ENCODE results near the gene SPAG8.

The SPAG8 gene

DNA sequence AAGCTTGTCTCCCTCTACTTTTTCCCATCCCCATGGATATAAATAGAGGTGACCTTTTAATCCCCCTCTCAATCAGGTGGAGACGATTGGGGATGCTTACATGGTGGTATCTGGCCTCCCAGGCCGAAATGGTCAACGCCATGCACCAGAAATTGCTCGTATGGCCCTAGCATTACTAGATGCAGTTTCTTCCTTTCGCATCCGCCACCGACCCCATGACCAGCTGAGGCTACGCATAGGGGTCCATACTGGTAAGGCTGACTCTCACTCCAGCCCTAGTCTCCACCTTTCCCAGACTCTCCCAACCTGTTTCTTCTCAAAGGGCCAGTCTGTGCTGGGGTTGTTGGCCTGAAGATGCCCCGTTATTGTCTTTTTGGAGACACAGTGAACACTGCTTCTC is 3.6 kb downstream of the SPAG8 start:
- no peak for DNase-seq

DNA sequence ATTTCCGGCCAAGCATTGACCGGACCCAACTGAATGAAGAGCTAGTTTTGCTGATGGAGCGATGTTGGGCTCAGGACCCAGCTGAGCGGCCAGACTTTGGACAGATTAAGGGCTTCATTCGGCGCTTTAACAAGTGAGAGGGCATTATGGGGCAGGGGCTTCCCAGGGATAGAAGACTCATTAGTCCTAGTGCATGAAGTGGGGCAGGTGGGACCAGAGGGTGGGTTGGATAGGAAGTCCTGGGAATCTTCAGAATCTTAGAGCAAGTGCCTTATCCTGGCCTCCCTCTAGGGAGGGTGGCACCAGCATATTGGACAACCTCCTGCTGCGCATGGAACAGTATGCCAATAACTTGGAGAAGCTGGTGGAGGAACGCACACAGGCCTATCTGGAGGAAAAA is 6.0 kb downstream of the SPAG8 start:
- no peak for DNase-seq

DNA sequence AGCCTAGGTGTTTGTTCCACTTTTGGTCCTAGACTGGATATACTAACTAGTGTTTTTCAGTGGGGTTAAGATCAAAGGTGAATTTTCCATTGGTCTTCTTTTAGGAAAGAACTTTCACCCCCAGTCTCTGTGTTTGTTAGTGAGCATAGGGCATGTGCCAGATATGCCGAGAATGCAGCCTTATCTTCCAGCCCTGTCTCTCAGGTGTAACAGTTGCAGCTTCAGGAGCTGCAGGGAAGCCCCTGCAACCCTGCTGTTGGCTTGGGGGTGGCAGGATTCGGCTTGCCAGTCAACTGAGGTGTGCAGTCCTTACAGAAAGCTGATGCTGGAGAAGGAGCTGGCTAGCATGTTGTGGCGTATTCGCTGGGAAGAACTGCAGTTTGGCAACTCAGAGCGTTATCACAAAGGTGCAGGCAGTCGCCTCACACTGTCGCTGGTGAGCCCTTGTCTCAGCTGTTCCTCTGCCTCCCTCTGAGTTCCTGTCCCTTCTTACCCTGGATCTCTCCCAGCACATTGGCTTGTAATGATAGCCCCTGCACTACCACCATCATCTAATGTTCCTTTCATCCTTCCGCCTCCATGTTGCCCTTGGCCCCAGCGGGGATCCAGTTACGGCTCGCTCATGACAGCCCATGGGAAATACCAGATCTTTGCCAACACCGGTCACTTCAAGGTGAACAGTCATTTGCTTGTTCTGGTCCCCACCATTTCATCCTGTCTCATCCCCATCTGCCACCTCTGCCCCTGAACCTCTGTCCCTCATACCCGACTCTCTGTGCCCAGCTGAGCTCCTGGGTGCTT is 10.5 kb downstream of the SPAG8 start:
- no peak for DNase-seq

DNA sequence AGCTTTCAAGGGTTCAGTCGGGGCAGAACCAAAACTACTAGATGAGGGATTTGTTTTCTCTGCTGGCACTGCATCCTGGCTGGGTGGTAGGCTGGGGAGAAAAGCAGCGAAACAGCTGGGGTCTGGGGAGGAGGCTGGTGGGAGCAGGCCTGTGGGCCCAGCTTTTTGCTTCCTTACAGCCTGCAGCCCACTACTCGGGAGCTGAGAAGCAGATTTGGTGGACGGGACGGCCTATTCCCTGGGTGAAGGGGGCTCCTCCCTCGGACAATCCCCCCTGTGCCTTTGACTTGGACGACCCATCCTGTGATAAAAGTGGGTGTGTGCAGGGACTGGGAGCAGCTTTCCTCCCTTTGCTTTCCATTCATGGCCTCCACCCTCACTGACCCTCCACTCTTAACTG is 11.5 kb downstream of the SPAG8 start:
- no peak for DNase-seq

DNA sequence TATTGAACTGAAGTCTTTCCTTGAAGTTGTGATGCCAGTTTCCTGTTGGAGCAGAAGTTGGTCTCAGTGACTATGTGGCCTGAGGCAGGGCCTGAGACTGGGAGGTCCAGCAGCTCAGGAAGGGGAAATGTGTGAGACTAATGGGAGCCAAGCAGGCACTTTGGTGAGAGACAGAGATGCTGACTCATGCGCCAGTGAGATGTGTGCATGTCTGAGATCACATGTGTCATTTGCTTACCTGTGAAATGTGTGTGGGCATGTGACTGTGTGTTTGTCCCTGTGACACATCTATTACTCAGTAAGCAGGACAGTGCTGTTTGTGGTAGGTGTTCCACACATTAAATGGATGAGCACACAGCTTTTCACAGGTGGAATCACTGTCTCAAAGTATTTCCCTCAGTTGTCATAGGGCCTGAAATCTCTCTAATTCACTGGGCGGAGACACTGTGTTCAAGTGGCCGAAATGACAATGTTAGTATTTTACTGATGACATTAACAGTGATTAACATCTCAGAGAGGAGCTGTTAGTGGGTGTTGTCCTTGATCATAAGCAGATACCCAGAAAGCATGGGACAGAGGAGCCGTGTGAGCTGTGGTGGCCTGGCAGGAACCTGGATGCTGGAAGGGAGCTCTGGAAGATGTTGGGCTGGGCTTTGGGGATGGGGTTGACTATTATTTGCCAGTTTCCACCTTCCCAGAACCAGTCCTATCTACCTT is 13.2 kb downstream of the SPAG8 start:
- no peak for DNase-seq

DNA sequence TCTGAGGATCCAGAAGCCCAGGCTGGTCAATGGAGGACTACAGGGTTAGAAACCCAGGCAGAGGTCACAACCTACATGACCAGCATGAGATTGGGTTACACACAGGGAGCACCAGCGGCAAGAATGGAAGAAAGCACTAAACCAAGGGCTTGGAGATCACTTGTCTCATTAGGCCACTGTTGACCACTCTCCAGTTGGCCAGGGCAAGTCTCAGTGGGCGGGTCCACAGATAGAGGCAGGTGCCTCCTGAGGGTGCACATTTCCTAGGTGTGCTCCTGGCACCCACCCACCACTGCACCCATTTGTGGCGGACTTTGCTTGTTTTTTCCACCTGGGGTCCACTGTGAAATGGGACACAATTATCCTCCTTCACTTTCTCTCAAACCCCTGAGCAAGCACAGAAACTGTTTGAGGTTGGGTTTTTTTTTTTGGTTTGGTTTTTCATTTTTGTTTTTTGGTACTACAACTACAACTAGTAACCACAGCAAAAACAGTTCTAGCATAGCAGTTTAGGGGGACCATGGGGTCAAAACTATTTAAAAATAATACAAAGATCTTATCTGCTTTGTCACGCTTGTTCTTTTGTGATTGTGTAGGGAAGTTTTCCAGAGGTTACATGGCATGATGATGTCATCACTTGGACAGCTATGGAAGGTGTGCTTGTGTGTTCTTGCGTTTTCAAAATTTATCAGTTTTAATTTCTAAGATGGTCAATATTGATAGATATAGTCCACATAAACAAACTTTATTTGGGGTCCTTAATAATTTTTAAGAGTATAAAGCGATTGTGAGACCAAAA is 14.6 kb downstream of the SPAG8 start:
- DNase-seq, result no peak

DNA sequence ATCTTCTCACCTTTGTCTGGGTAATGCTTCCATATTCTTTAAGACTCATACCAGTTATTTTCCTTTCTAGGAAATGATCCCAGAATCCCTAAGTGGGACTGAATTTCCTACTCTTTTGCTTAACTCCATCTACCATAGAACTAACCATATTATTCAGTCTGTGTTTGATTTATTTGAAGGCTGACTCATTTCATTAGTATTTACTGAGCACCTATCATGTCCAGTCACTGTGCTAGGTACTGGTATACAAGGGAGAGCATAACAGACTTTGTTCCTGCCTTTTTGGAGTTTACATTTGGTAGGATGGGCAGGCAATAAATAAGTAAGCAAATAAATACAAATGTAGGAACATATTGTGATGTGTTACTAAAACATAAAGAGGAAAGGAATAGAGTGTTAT is 16.4 kb downstream of the SPAG8 start:
- no peak for DNase-seq

DNA sequence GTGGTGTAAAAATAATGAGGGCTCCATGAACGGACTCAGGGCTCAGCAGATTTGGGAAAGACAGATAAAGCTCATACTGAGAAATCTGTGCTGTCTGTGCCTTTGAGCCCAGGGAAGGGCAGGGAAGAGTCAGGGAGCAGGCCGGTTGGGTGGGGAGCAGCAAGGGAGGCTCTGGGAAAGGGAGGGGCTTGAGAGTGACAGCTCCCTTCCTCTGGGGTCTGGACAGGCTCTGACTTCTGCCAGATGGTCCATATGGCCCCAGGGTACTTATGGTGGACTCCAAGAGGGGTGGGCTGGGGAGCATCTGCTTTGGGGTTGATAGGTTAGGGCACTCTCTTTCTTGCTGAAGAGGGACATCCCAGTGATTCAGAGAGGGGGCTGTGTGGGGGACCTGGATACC is 18.6 kb downstream of the SPAG8 start:
- no peak for DNase-seq

DNA sequence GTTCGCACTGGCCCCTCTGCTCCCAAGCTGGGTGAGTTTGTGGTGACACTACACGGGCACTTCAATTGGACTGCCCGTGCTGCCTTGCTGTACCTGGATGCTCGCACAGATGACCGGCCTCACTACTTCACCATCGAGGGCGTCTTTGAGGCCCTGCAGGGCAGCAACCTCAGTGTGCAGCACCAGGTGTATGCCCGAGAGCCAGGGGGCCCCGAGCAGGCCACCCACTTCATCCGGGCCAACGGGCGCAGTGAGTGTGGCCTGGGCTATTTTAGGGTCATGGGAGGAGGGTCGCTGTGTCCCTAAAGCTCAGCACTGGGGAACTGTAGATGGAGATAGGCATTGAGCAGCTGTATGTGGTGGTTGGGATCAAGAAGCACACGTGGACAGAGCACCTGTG is 19.2 kb downstream of the SPAG8 start:
- DNase-seq, result no peak

DNA sequence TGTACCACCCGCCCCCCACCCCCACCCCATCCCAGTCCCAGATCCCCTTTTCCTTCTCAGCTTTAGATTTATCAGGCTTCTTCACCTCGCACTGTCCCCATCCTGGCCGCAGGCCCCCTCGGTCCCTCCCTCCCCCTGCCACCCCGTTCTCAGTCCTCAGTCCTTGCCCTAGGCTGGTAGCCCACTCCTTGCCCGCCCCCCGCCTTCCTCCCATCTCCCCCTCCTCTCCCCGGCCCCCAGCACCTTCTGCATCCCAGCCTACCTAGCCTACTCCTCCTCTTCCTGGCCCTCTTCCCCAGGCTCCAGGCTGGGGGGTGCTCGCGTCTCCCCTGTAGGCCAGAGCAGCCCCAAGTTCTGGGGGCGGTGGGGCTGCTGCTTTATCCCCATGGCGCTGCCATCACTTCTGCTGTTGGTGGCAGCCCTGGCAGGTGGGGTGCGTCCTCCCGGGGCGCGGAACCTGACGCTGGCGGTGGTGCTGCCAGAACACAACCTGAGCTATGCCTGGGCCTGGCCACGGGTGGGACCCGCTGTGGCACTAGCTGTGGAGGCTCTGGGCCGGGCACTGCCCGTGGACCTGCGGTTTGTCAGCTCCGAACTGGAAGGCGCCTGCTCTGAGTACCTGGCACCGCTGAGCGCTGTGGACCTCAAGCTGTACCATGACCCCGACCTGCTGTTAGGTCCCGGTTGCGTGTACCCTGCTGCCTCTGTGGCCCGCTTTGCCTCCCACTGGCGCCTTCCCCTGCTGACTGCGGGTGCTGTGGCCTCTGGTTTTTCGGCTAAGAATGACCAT is 19.8 kb downstream of the SPAG8 start:
- no peak for DNase-seq

DNA sequence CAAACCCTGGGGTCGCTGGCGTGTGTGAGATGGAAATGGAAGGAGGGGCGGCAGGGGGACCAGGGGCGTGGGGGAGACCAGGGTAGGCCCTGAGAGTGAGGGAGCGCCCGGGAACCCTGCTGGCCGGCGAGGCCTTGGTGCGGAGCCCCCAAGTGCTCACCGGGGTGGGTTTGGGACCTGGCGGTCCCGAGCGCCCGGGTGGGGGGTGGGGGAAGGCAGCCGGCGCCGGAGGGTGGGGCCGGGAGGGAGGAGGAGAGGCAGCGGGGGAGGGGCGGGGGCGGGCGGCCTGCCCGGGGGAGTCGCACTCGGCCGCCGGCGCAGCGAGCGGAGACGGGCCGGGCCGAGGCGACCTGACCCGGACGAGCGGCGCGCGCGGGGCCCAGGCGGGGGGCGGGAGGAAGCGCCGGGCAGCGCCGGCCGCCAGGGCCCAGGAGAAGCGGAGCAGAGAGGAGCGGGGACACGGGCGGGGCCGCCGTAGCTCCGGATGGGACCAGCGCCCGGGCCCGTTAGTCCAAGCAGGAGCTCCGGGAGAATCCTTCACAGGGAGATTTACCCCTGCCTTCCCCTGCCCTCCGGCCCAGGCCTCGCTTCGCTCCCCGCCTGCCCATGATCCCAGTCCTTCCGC is 20.7 kb downstream of the SPAG8 start, which contains the start of gene NPR2:
NPR2 (plus strand) TSS at position 295 of the 625 bp plus-strand sequence. CDS start 818 bp downstream, outside the sequence.
- no peak for DNase-seq

DNA sequence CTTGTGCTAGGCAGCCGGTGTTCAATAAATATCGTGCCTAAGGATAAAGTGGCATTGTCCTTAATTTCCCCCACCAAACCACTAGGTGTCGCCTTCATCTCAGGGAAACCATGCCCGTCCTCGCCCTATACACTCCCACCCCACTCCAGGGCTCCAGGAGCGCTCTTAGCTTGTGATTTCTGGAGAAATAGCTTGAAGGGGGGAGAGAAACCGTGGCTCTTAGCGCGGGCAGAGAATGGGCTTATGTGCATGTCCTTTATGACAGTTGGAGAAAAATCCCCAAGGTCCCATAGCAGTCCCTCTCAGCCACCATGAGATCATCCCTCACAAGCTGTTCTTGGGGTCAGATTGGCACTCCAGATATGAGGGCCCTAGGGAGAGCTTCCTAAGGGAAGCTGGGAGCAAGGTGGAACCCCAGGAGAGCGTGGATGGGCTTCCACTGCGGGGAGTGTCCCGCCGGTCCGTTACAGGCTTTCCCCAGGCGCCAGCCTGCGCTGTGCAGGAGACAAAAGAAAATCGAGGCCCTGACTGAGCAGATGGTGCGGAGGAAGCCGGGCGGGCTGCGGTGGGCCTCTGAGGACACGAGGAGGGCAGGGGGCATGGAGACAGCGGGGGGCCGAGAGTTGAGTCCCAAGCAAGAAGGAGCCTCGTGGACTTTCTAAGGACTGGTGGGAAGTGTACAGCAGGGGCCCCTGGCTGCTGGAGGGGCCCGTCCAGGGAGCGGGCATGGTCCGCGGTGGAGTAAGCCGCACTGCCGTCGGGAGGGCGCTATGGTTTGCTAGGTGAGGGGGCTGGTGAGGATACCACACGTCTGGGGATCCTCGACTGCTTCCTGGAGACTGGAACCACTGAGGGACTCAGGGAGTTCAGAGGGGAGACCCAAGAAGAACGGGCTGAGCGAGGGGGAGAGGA is 21.4 kb downstream of the SPAG8 start:
- DNase-seq, result peak in 1 of 2 experiments; percentile 57

DNA sequence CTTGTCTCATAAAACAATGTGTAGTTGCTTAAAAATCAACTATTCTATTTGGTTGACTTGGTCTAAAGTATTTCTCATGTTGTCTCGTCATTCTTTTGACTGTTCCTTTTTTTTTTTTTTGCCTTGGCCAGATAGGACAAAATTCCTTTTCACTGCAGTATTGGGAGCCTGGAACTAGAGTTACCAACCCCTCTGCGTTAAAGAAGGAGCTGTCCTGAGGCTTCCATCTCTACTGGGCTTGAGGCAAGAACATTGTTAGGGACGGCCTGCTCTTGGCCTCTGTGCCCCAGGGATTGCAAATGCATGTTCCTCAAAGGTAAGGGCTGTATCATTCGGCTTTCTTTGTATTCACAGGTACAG is 22.1 kb downstream of the SPAG8 start:
- DNase-seq, result no peak

DNA sequence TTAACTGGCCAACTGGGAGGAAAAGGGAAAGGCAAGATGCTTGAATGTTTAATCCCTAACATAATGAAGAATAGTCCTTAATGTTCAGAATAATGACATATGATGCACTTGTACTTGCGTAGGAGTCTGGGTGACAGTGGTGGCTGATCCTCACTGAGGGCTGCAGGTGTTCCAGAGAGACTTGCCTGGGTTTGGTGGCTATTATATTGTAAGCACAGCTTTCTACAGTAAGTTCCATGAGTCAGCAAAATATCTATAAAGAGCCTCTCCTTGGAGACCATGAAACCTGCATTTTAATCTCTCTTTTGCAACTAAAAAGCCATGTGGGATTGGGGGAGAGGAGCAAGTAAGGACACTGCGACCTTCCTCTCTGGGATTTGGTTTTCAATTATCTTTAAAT is 22.5 kb downstream of the SPAG8 start:
- DNase-seq, result no peak

DNA sequence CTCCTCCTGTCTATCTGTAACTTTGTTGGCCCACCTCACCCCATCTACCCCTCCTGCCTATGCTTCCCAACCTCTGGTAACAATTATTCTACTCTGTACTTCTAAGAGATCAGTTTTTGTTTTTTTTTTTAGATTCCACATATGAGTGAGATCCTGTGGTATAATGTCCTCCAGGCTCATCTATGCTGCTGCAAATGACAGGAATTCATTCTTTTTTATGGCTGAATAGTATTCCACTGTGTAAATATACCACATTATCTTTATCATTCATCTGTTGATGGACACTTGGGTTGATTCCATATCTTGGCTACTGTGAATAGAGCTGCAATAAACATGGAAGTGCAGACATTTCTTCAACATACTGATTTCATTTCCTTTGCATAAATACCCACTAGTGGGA is 28.6 kb downstream of the SPAG8 start:
- DNase-seq, result no peak

DNA sequence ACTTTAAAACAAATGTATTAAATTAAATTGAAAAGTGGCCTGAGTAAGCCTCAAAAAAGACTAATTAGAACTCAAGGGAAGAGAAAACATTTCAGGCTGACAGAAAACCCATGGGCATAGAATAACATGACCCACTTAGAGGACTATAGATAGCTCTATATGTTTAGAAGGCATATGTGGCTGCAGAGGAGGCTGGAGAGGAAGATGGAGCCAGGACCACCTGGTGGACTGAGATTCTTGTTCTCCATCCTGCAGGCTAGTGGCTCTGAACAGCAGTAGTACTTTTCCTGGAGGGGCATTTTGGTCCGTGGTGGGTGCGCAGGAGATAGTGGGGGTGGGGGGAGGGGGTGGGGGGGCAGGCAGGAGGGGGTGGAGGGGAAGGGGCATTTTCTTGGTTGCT is 31.0 kb downstream of the SPAG8 start:
- DNase-seq, result no peak

DNA sequence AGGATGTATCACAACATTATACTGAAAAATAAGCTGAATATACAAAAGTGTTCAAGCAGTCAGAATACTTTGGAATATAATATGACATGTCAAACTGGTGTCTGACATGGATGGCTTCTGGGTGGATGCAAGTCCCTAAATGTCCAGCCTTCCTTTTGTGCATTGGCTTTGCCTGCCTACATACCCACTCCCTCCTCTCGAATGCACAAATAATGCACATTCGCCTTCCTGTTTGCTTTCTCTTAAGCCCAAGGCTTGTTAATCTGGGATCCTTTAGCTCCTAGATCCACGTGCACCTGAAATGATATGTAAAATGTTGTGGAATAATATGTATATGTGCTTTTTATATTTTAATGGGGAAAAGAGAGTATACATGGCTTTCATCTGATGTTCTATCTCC is 33.6 kb downstream of the SPAG8 start:
- DNase-seq, result no peak

DNA sequence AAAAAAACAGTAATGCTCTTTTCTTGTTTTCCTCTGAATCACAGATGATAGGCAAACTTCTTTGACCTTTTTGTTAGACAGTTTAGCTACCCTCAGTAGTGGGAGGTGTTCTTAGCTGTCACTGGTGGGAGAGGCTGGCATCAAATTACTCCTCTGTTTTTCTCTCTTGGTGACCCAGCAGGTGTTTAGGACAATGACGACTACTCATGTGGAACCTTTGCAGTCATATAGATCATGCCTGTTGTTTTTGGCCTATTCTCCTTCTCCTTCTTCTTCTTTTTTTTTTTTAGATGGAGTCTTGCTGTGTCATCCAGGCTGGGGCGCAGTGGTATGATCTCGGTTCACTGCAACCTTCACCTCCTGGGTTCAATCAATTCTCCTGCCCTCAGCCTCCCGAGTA is 36.0 kb downstream of the SPAG8 start:
- no peak for DNase-seq

DNA sequence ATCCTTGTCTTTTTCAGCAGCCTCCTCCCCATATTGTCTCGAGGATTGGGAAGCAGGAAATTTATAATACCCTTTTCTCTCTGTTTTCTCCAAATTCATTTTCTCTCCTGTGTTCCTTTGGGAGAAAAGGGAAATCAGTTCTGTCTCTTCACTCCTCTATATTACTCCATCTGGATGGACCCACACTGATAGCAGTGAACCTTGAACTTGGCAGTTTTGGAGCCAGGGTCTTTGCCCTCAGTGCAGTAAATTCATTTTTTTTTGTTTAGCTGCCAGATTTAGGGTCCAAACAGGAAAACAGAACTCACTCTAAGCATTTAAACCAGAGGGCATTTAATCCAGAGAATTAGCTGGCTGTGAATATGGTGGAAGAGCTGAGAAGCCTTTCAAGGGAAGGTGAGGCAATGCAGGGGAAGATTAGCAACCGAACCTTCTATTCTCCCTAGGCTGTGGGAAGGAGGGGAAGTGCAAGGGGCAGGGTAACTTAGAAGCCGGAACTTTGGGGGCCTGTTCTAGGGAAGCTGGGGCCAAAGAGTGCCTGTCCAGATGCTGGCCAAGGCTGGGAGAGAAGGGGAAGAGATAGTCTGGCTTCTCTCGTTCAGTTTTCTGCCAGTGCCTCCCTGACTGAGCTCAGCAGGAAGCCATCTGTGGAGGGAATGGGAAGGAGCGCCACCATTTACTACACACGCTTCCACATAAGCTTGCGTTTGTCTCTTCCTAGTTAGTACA is 37.0 kb downstream of the SPAG8 start:
- DNase-seq, result no peak

DNA sequence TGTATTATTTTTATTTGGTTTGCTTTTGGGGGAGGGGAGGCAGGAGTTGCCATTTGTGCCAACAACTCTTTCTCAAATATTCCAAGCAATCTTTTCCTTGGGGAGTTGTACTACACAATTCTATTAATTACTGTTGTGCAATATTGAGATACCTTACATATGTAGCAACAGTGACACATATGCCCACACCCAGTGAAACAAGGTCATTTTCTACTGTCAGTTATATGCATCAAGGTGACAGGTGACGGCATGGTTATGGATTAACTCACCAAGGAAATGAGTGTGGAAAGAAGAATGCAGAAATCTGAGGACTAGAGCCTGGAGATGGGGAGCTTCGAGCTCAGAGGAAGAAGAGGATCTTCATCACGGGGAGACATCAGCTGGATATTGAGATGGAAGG is 40.1 kb downstream of the SPAG8 start:
- peak in 1 of 2 experiments; percentile 9 for DNase-seq

DNA sequence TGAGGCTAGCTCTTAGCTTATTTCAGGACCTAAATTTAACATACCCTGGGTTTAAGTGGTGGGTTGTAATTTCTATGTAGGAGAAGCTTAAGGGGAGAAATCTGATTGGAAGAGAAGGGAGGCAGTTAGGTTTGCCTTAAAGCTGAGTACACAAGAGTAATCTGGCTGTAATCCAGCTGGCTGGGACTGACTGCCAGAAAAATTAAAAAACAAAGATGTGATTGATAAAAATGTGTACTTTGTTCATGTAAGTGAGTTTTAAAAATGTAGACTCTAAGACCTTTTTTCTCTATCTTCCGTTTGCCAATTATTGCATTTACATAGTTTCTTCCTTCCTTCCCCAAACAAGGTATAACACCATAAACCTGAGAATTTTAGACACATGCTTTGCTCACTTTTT is 40.5 kb downstream of the SPAG8 start:
- no peak for DNase-seq

Data from SW 1271 (cell line).